ACHN (cell line): ENCODE results near the gene CORO6.
"Not testable (repeated sequence)": the region's sequence is repeated elsewhere in the genome, so short reads cannot be mapped to it uniquely, and the experiment has no call there.

Experiments
- DNase-seq: peaks from one replicate; pipeline ENCODE4 v3.0.0-alpha.2; 2015
- in situ Hi-C: cut with HindIII; loops from 2 replicates; pipeline ENCODE4 v1.10.0; 2017; ENCODE audit warnings: low sequenced_read_pairs, low pct_ligation_motif_present, low pct_unique_long_range_greater_than_20kb

The CORO6 gene

DNA sequence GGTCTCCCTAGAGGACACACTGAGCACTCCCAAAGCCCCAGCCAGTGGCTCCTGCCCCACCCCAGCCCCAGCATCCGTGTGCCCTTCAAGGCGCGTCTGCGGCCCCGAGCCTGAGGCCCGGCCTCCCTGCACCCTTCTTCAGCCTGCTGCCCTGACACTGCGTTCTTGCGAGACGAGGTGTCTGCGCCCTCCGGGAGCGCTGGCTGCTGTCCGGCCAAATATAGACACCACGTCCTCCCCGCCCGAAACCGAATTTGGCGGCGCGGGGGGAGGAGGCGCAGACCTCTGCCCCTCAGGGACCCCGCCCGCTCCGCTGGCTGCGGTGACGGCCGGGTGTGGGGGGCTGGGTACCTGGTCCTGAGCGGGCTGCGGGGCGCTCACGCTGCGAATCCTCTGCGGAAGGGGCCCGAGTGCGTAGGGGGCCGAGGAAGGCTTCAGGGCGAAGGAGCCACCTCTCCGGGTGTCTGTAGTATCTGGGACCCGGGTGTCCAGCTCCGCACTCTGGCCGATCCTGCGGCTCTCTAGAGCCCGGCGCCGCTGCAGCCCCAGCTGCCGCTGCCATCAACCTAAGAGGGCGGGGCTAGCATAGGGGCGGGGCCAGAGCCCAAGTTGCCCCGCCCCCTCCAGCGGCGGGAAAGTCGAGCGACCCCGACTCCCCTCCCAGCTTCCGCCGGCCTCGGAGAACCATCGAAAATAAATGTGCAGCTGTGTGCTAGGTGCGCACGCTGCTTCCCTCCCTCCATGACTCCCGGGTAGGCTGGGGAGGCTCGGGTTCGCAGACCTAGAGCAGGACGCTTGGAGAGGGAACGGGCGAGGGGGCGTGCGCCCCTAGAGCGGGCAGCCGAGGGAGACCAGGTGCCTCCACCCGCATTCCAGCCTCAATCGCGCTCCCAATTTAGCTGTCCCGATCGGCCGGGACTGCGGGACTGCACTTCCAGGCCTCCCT, at the start of gene CORO6:
TSS of gene CORO6 (minus strand) at position 576 of the 946 bp plus-strand sequence. CDS start 1,491 bp downstream, outside the sequence.
- in situ Hi-C loops, result no loop called here
- DNase-seq, result peak; percentile 71

GRCh38 chr17:29671661-29672060, 48.9 kb upstream of the CORO6 start:
- DNase-seq, result no peak
- in situ Hi-C loops, result loop anchor here (25.0 kb wide), 1 partner anchor 266 kb away; the partner anchor contains the start of genes EFCAB5 and SSH2

- DNase-seq, result no peak
- in situ Hi-C loops, result loop anchor here (25.0 kb wide), 1 partner anchor 268 kb away; the partner anchor contains the start of genes EFCAB5 and SSH2
Measured at GRCh38 chr17:29669266-29669665, 46.6 kb upstream of the CORO6 start.

- no peak for DNase-seq
- in situ Hi-C loops, result loop anchor here (25.0 kb wide), 1 partner anchor 269 kb away; the partner anchor contains the start of genes EFCAB5 and SSH2
Measured at GRCh38 chr17:29667969-29668368, 45.3 kb upstream of the CORO6 start.

DNA sequence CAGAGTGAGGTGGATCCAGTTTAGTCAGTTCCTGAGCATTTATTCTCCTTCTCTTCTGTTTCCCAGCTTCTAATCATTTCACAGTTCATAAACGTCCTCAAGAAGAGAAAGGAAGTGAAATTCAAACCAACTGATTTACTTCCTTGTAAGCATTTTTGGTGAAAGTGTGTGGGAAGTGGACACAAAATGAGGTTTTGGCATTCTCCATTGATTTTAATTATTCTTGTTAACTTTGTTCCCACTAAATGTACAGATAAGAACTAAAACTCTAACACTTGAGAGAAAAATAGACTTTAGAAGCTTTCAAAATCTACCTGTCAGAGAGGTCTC, 42.7 kb upstream of the CORO6 start:
- in situ Hi-C loops, result loop anchor here (25.0 kb wide), 1 partner anchor 272 kb away; the partner anchor contains the start of genes EFCAB5 and SSH2
- no peak for DNase-seq

DNA sequence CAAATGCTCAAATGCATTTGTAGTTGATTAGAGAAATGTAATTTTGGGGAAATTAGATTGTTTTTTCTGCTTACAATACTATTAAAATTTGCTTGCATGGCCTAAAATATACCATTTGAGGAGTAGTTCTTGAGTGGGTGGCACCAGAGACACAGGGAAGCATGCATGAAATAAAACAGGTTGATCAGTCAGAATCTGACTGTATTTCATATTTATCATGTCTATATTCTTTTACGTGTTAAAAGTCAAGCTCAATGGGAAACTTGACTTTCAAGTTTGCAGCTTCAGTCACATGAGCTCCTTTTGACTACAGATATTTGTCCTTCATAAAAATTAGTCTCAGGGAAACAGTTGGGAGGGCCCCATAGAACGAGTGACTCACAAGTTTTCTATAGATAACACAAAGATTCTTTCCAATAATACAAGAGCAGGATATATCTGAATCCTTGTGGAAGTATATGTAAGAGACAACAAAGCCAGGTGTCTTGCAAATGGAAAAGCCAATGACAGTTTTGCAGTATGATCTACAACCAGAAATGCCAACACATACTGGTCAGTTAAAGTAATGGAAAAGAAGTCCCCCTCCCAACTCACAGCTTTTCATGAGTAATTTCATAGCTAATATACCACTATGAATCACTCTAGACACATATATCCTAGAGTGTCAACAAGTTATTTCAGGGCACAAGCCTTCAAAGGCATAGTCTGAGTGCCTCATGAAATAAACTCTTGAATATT, 42.2 kb upstream of the CORO6 start:
- DNase-seq, result no peak
- in situ Hi-C loops, result loop anchor here (25.0 kb wide), 1 partner anchor 272 kb away; the partner anchor contains the start of genes EFCAB5 and SSH2

DNA sequence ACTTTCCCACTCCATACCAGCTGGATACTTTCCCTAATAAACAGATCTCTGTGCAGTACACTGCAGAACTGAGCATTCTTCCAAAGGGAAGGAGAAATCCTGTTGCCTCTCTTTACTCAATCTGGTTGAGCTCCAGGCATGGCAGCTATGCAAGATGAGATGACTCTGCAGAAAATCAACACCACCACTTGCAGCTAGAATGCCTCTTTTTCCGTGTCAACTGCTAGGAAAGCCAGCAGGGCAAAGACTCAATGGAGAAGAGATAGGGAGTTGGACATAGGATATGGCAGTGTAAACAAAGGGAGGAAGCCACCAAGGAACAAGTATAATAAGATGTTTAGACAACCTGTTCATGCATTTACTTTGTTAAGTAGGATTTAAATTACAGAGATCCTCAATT, 40.4 kb upstream of the CORO6 start:
- DNase-seq, result no peak
- in situ Hi-C loops, result loop anchor here (25.0 kb wide), 1 partner anchor 274 kb away; the partner anchor contains the start of genes EFCAB5 and SSH2

- in situ Hi-C loops, result loop anchor here (25.0 kb wide), 1 partner anchor 276 kb away; the partner anchor contains the start of genes EFCAB5 and SSH2
- no peak for DNase-seq
Measured at GRCh38 chr17:29661213-29661612, 38.5 kb upstream of the CORO6 start.

GRCh38 chr17:29659155-29659554, 36.4 kb upstream of the CORO6 start:
- DNase-seq, result no peak
- in situ Hi-C loops, result loop anchor here (25.0 kb wide), 1 partner anchor 278 kb away; the partner anchor contains the start of genes EFCAB5 and SSH2

GRCh38 chr17:29655323-29655722, 32.6 kb upstream of the CORO6 start:
- in situ Hi-C loops, result loop anchor here (25.0 kb wide), 1 partner anchor 282 kb away; the partner anchor contains the start of genes EFCAB5 and SSH2
- no peak for DNase-seq

DNA sequence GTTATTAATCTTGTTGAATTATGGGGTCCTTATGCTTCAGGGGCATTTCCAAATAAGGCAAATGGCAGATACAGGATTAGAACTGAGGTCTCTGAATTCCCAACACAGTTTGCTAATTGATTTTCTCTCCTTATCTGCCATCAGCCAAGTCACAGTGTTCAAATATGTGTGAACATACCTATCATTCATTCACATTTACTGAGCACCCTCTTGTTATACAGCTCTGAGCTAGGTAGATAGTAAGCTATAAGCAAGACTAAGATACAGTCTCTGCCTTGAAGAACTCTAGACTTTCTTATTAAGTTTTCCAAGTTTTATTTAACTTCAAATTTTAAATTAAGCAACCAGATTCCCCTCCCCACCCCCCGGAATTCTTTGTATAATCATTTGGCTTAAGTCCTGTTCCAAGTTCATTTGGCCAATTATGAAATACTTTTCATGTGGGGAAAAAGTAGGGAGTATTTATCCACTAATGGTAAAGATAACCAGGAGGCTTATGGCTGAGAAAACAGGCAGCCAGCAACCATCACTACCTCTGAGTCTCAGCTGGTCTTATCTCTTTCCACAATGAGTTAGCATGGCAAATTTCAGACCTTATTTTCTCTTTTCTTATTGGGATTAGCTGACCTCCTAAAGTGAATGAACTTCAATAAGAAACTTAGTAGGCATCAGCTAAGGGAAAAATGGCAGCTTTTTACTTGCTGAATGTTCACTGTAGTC, 31.4 kb upstream of the CORO6 start:
- DNase-seq, result no peak
- in situ Hi-C loops, result loop anchor here (25.0 kb wide), 1 partner anchor 283 kb away; the partner anchor contains the start of genes EFCAB5 and SSH2

GRCh38 chr17:29652976-29653375, 30.3 kb upstream of the CORO6 start:
- DNase-seq, result no peak
- in situ Hi-C loops, result loop anchor here (25.0 kb wide), 1 partner anchor 284 kb away; the partner anchor contains the start of genes EFCAB5 and SSH2

- DNase-seq, result not testable (repeated sequence)
- in situ Hi-C loops, result loop anchor here (25.0 kb wide), 1 partner anchor 285 kb away; the partner anchor contains the start of genes EFCAB5 and SSH2
Measured at GRCh38 chr17:29651913-29652312, 29.2 kb upstream of the CORO6 start.

GRCh38 chr17:29650396-29650795, 27.7 kb upstream of the CORO6 start:
- in situ Hi-C loops, result loop anchor here (25.0 kb wide), 1 partner anchor 287 kb away; the partner anchor contains the start of genes EFCAB5 and SSH2

DNA sequence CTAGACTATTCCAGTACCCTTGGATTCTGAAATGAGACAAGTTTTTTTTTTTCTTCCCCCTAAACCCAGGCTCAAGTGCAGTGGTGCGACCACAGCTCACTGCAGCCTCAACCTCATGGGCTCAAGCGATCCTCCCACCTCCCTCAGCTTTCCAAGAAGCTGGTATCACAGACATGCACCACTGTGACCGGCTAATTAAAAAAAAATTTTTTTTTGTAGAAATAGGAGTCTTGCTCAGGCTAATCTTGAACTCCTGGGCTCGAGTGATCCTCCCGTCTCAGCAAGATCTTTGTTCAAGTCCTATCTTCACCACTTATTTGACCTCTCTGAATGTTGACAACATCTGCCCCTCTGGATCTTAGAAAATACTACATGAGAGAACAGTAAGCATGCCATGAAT, 26.6 kb upstream of the CORO6 start:
- in situ Hi-C loops, result no loop called here
- no peak for DNase-seq

More at GRCh38 chr17:29650396-29650795, 27.7 kb upstream of the CORO6 start:
- DNase-seq, result no peak

- in situ Hi-C loops, result no loop called here
- no peak for DNase-seq
Measured at GRCh38 chr17:29648005-29648404, 25.3 kb upstream of the CORO6 start.

GRCh38 chr17:29645515-29646051, 22.9 kb upstream of the CORO6 start:
- no peak for DNase-seq
- in situ Hi-C loops, result no loop called here

- no peak for DNase-seq
- in situ Hi-C loops, result no loop called here
Measured at GRCh38 chr17:29643817-29644160, 21.1 kb upstream of the CORO6 start.
